Left ventricle myocardium inferior (tissue), 1 donor: Measurements from ENCODE around the gene DUSP14. TPM values are rescaled to one million over a fixed set of nuclear protein-coding genes. Genes with fewer than 3 reads are reported as not detected.
"Not testable (repeated sequence)": the region's sequence is repeated elsewhere in the genome, so short reads cannot be mapped to it uniquely, and the experiment has no call there.

Source experiments
- DNase-seq: peaks from one replicate; pipeline ENCODE4 v3.0.0-alpha.2; 2020
- H3K27ac ChIP-seq: fragments of 200-600 bp; replicated peaks from 2 replicates; pipeline ENCODE4 v1.8.0; 2021
- H3K27me3 ChIP-seq: fragments of 200-600 bp; 2 replicates; pipeline ENCODE4 v1.8.0; 2021; ENCODE audit warnings: low read depth
- H3K36me3 ChIP-seq: fragments of 200-600 bp; 2 replicates; pipeline ENCODE4 v1.8.0; 2021
- H3K4me1 ChIP-seq: fragments of 200-600 bp; 2 replicates; pipeline ENCODE4 v1.8.0; 2021
- H3K4me3 ChIP-seq: fragments of 200-600 bp; 2 replicates; pipeline ENCODE4 v1.8.0; 2021; ENCODE audit warnings: mild to moderate bottlenecking, moderate library complexity
- H3K9me3 ChIP-seq: fragments of 200-600 bp; replicated peaks from 2 replicates; pipeline ENCODE4 v1.8.0; 2021
- intact Hi-C: fragments of 100-400 bp; cut with micrococcal nuclease; formaldehyde crosslinking; loops from one replicate; pipeline ENCODE4 v1.11.0; 2022
- total RNA-seq: library from RNA; stranded (reverse); fragmentation: NEBNext Ultra II Directional; extraction: Animal tissue kit (Norgen Biotek cat#: 25700); gene quantifications from one replicate; pipeline ENCODE4 v1.2.1, GENCODE V29; 2021
- TF ChIP-seq, protein P1 (sequence below): fragments of 200-600 bp; IDR thresholded peaks from 2 replicates; pipeline ENCODE4 v1.8.0; 2021; ENCODE audit warnings: antibody characterized with exemption, mild to moderate bottlenecking, borderline replicate concordance
- donor health status: DM: no; HTN: yes; CAD: no; lungs with severe emphysema.

The DUSP14 gene
- total RNA-seq, 1 donor from 2014 or later = 18.1 TPM

DNA sequence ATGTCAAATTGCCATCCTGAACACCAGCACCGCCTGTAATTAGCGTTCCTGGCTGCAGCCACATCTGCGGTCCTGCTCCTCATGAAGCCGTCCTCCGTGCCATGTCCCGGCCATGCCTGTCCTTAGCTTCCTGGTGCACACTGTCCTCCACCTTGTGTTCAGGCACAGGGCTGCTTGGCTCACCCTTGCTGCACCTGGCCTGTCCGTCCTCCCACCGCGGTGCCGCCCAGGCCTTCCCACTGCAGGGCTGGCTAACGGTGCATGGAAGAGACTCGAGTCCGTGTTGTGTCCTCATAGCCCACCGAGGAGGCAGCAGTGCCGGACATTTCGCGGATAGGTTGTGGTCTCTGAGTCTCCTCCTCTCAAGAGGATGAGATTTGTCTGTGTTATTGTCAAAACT lies 20.4 kb downstream of the DUSP14 start:
- Histone ChIP-seq H3K4me1 (peaks cover 14% of the 10 kb centered on the region), H3K27ac (no peak overlapping the region), H3K27me3 (no peaks in the 10 kb centered on the region), H3K9me3 (no peaks in the 10 kb centered on the region), H3K4me3 (no peak overlapping the region), H3K36me3 (peaks cover 34% of the 10 kb centered on the region)
- intact Hi-C loops = no loop called here
- TF ChIP-seq, protein P1, sequence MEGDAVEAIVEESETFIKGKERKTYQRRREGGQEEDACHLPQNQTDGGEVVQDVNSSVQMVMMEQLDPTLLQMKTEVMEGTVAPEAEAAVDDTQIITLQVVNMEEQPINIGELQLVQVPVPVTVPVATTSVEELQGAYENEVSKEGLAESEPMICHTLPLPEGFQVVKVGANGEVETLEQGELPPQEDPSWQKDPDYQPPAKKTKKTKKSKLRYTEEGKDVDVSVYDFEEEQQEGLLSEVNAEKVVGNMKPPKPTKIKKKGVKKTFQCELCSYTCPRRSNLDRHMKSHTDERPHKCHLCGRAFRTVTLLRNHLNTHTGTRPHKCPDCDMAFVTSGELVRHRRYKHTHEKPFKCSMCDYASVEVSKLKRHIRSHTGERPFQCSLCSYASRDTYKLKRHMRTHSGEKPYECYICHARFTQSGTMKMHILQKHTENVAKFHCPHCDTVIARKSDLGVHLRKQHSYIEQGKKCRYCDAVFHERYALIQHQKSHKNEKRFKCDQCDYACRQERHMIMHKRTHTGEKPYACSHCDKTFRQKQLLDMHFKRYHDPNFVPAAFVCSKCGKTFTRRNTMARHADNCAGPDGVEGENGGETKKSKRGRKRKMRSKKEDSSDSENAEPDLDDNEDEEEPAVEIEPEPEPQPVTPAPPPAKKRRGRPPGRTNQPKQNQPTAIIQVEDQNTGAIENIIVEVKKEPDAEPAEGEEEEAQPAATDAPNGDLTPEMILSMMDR = no peak
- no peak for DNase-seq

DNA sequence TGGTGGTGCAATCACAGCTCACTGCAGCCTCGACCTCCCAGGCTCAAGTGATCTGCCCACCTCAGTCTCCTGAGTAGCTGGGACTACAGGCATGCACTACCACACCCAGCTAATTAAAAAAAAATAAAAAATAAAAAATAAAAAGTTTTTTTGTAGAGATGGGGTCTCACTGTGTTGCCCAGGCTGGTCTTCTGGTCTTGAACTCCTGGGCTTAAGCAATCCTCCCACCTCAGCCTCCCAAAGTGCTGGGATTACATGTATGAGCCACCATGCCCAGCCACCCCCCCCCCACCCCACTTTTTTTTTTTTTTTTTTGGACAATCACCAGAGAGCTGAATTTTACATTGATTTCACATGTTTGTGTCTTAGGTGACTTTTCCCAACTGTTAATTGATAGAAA lies 22.0 kb downstream of the DUSP14 start:
- intact Hi-C loops, H3K27me3 ChIP-seq, H3K4me3 ChIP-seq, H3K27ac ChIP-seq, H3K9me3 ChIP-seq, DNase-seq: not testable (repeated sequence)
- Histone ChIP-seq H3K4me1 (peaks cover 24% of the 10 kb centered on the region), H3K36me3 (peaks cover 34% of the 10 kb centered on the region)

DNA sequence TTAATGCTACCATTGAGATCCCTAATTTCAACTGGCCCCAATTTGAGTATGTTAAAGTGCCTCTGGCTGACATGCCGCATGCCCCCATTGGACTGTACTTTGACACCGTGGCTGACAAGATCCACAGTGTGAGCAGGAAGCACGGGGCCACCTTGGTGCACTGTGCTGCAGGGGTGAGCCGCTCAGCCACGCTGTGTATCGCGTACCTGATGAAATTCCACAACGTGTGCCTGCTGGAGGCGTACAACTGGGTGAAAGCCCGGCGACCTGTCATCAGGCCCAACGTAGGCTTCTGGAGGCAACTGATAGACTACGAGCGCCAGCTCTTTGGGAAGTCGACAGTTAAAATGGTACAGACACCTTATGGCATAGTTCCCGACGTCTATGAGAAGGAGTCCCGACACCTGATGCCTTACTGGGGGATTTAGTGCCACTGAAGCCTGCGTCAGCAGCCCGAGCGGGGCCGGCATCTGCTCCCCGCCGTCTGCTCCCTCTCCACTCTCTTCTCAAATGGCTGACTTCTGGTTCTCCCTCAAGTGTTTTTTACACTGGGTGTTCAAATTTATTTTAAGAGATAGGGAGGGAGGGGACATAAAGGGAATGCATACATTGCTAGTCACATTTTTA lies 22.9 kb downstream of the DUSP14 start:
- intact Hi-C loops = no loop called here
- peaks cover 43% of the 10 kb centered on the region for H3K36me3 ChIP-seq

DNA sequence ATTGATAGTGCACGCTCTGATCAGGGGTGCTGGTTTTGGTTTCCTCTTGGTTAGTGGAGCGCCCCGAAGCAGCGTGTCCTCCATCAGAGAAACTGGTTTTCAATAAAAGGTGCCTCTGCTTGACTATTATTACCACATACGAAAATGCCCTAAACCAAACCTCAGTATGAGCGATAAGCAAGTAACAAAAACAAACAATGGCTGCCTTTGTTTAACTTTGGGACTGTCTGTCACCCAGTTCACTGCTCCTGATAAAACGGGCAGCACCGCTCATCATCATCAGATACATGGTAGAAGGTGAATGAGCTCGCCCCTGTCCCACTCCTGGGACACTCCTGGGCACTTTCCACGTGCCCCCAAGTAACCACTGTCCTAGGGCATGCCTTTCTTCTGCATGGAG lies 24.0 kb downstream of the DUSP14 start:
- Histone ChIP-seq H3K9me3 (no peaks in the 10 kb centered on the region), H3K27me3 (no peaks in the 10 kb centered on the region), H3K27ac (no peak overlapping the region), H3K4me1 (peaks cover 10% of the 10 kb centered on the region), H3K36me3 (peaks cover 55% of the 10 kb centered on the region), H3K4me3 (no peak overlapping the region)
- intact Hi-C loops = no loop called here
- TF ChIP-seq, protein P1 = no peak
- DNase-seq = no peak

More for the DNA sequence above, 22.9 kb downstream of the DUSP14 start:
- peak overlapping the region; percentile 3 for H3K27ac ChIP-seq
- DNase-seq = no peak
- no peak overlapping the region for H3K4me3 ChIP-seq
- no peaks in the 10 kb centered on the region for H3K9me3 ChIP-seq
- H3K27me3 ChIP-seq = no peaks in the 10 kb centered on the region
- peaks cover 16% of the 10 kb centered on the region for H3K4me1 ChIP-seq
- TF ChIP-seq, protein P1 = no peak

DNA sequence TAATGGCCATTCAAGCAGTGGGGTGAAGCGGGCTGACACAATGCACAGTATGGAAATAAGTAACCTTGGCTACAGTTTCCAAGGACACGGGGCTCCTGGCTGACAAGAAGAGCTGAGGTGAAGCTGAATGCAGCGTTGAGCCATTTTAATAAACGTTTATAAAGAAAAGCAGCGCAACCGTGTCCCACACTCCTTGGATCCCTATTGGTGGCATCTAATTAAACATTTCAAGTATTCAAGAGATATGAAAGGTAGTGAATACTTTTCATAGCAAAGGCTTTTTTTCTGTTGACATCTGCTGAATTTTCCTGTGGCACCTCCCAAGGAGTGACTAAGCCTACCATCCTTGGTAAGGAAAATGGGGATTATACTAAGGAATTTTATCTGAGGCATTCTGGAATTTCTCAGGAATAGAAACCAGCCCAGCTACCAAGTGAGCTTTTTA lies 26.5 kb downstream of the DUSP14 start:
- Histone ChIP-seq H3K9me3 (no peaks in the 10 kb centered on the region), H3K27me3 (no peaks in the 10 kb centered on the region), H3K27ac (no peak overlapping the region), H3K36me3 (peaks cover 75% of the 10 kb centered on the region), H3K4me1 (peaks cover 10% of the 10 kb centered on the region), H3K4me3 (no peak overlapping the region)
- no peak for DNase-seq
- TF ChIP-seq, protein P1 = no peak
- intact Hi-C loops = no loop called here

DNA sequence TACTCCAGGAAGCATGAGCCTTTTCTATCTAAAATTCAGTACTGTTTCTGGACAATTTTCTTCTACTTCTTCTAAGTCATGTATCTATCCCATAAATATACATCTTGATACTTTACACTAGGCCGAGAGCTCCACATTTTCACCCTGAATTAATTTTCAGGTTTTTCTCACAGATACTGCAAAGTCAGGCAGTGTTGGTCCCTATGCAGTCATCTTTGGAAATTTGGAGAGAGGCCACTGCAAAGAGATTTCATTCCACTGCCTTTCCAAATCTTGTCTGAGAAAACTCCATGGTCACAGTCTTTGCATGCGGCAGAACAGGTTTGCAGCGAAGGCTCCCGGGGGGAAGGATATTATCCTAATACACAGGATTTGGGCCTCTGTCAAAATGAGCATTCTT lies 28.2 kb downstream of the DUSP14 start:
- H3K4me1 ChIP-seq = peaks cover 20% of the 10 kb centered on the region
- H3K27me3 ChIP-seq = no peaks in the 10 kb centered on the region
- H3K36me3 ChIP-seq = peaks cover 63% of the 10 kb centered on the region
- no peak overlapping the region for H3K4me3 ChIP-seq
- H3K27ac ChIP-seq = no peak overlapping the region
- intact Hi-C loops = no loop called here
- no peaks in the 10 kb centered on the region for H3K9me3 ChIP-seq
- no peak for DNase-seq
- TF ChIP-seq, protein P1 = no peak
